Esophagus mucosa (tissue), 1 donor: Measurements from ENCODE around the gene PTPRN2. TPM values are rescaled to one million over a fixed set of nuclear protein-coding genes. Genes with fewer than 3 reads are reported as not detected.

Experiments
- ATAC-seq: fragments of 200-7000 bp; cut with Tn5 transposase; one replicate; pipeline ENCODE4 v1.9.1; 2020
- total RNA-seq: library from RNA; stranded (reverse); gene quantifications from one replicate; pipeline ENCODE4 v1.2.4, GENCODE V29; 2023
- donor health status: DM: yes; HTN: yes; CAD: no.

Gene PTPRN2
- total RNA-seq, 1 donor from 2014 or later: 0.44 TPM

DNA sequence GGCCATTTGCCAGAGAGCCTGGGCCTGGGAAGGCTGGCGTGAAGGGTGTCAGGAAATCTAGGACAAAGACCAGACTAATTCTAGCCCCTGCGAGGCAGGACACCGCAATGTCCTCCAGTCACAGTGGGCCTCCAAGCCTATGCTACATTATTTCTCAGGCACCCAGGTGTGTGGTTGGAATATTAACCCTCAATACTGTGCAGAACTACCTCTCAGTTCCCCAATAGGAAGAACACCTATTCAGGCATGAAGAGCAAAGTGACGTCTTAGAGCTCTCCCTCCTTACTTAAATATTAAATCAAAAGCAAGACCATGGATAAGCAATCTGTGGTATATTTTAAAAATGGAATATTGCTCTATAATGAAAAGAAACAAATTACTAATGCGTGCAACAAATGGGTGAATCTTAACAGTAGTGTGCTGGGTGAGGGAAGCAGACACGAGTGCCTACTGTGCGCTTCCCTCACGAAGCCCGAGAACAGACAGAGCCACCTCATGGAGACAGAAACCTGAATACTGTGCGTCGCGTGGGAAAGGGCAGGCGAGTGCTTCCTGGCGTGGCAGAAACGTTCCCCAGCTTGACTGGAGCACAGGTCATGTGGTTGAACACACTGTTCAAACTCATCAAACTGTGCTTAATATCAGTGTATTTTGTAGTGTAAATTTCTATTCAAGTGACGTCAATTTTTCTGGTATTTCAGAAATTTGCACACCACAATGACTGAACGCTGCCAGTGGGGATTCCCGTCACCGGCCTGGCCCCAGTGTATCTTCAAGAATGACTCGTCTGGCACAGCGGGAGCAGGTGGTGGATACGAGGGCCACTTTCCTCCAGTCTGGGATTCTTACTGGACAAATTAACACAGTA lies 15.5 kb upstream of the PTPRN2 start:
- ATAC-seq: no peak

DNA sequence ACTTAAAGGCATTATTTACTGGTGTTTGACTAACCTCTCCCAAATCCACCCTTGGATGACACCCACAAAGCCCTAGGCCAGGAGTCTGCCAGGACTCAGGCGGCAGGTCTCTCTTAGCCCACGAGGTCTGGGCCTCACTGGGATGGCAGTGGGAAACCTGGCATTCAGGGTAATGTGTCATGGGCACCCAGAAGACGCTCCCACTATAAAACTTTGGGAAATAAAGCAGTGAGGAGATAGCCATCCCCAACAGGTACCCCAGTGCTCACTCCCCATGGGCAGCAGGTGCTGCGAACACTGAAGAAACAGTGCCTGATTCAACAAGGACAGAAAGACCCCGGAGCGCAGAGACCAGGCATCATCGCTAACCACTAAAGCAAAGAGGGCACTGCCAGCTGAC lies 14.4 kb upstream of the PTPRN2 start:
- ATAC-seq: no peak

DNA sequence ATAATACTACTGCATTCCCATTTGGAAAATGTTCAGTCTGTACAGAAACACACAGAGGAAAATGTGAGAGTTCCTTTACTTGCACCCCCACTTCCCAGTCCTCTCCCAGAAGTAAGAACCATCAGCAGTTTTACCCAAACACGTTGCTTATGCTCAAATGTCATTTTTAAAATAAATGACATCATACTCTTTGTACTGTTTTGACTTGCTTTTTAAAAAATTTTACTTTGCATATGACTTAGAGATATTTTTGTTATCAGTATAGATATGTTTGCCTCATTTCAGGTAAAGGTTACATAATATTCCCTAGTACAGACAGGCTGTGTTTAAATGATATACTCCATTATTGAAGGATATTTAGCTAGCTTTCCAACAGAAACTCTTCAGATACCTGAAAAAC lies 13.5 kb upstream of the PTPRN2 start:
- no peak for ATAC-seq

DNA sequence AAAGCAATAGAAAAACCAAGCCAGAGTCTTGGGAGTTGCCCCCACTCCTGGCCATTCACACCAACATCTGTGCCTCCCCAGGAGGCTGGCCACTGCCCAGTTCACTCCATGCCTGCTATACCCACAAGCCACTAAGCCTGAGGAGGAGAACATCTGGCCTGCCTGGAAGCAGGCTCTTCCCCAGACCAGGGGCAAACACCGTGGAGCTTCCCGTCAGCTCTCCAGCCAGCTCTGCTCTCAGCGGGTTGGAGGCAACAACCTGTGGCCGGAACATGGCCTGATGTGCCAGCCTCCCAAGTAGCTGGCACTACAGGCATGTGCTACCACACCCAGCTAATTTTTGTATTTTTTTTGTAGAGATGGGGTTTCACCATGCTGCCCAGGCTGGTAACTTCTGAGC lies 9.1 kb upstream of the PTPRN2 start:
- ATAC-seq: no peak

DNA sequence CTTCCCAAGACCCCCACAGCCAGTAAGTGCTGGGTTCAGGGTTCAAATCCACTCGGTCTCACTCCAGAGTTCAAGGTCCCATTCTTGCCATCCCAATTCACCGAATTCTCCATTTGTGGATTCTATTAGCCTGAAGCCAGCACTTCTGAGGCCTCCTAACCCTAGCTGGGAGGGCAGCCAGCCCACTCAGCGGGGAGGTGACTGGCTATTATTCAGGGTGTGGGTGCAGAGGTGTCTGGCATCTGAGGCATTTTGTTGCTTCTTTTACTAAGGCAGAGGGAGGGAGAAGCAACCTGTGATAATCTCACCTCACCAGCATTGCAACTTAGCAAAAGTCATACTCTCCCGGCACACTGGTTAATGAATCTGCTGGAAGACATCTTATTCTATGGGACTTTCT lies 8.7 kb upstream of the PTPRN2 start:
- ATAC-seq: no peak

DNA sequence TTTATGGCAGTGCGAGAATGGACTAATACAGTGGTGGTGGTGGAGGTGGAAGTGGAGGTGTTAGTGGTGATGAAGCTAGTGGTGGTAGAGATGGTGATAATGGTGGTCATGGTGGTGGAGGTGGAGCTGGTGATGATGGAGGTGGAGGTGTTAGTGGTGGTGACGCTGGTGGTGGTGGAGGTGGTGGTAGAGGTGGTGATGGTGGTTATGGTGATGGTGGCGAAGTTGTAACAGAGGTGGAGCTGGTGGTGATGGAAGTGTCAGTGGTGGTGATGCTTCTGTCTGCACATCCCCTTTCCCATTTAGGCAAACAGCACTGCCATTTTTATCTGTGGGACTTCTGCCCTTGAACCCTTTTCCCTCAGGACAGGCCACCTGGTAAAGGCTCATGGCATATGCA lies 7.4 kb upstream of the PTPRN2 start:
- peak; percentile 97 for ATAC-seq

DNA sequence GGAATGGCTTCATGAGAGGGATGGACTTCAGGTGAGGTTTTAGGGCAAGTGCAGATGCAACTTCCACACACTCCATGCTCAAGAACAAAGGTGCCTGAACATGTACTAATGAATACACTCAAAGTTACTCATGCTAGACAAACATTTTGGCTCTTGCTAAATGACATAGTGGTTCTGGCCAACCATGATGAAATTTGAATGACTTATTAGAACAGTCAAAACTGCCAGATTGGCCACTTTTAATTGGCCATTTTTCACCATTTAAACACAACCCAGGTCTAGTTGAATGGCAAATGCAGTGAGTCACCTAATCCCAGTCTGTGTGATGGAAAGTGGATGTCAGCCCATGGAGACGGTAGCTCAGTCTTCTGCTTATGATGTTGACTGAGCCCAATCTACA lies 4.9 kb upstream of the PTPRN2 start:
- no peak for ATAC-seq

DNA sequence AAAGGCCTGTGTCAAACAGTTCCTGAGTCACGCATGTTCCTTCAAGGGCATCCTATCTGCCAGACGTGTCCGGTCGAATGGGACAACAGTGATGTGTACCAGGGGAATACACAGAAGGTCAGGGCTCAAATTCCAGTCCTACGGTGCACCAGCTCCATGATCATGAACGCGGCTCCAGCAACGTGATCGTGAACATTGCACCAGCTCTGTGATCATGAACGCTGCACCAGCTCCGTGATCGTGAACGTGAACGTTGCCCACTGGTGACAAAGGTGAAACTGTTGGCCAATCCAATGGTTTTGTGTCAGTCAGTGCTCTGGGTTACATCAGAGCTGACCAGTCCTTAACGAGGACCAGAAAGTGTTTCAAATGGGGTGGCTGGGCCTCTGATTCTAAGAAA lies 4.3 kb upstream of the PTPRN2 start:
- ATAC-seq: no peak

DNA sequence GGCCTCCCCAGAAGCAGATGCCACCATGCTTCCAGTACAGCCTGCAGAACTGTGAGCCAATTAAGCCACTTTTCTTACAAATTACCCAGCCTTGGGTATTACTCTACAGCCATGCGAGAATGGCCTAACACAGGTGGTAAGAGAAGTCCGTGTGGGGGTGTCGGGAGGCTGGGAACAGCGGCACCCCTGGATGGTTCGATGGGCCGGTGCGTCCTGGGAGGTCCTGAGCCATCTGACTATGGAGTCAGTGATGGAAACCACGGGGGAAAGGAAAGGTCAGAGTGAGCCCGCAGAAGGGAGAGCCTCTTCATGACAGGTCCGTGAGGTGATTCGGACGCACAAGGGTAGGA lies 2.5 kb upstream of the PTPRN2 start:
- ATAC-seq: no peak

DNA sequence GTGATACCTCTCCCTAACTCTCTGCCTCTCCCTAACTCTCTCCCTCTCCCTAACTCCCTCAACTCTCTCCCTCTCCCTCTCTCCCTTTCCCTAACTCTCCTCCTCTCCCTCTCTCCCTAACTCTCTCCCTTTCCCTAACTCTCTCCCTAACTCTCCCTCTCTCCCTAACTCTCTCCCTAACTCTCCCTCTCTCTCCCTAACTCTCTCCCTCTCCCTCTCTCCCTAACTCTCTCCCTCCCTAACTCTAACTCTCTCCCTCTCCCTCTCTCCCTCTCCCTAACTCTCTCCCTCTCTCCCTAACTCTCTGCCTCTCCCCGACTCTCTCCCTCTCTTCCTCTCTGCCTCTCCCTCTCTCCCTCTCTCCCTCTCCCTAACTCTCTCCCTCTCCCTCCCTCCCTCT lies 2.0 kb upstream of the PTPRN2 start:
- no peak for ATAC-seq

DNA sequence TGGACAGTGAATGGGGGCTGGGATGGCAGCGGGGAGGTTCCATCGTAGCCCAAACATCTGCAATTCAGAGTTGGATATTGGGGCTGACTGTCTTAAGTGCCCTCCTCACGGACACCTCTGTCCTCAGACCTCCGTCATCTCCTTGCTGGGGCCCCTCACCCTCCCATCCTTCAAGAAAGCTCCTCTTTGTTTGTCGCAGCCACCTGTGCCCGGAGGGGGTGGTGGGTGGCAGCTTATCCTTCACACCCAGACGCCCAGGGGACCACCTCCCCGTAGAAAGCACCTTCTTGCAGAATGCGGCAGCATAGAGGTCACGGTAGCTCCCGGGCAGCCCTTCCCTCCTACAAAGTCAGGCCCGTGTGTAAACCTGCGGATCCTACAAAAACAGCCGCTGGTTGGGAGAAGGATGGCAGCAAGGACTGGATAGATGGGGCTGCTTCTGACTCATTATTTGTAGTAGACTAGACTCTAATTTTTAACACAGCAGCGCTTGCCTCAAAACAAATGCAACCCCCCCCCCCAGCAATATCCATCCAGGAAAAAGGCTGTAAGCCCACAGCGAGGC lies 1.3 kb upstream of the PTPRN2 start:
- ATAC-seq: no peak

DNA sequence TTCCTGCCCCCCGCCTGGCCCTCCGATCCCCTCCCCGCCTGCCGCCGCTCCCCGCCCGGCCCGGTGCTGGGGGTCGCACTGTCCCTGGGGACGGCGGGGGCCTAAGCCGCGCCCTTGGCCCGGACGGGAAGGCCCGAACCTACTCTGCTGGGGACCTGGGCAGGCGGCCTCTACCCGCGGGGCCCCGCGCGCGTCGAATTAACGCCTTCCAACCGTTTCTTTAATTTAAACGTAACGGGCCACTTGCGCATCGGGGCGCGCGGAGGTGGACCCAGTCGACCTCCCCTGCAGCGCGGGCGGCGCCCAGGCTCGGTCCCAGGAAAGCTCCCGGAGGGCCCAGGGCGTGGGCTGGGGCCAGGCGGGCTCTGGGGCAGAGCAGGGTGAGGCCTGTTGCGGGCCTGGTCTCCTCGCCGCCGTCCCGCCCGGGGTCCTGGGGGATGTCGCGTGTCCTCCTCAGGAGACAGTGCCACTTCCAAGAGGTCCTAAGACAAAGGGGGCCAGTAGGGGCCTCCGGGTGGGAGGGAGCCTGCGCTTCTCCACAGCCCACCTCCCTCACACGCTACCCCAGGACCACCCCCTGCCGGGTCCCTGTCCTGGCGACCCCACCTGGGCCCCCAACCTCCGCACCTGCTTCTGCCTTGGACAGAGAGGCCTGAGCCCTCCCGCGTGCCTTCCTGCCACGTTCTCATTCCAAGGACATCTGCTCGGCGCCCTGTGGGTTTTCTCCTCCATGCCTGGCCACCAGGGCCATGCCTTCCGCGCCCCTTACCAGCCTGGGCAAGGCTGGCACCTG lies 658 bp upstream of the PTPRN2 start:
- no peak for ATAC-seq

DNA sequence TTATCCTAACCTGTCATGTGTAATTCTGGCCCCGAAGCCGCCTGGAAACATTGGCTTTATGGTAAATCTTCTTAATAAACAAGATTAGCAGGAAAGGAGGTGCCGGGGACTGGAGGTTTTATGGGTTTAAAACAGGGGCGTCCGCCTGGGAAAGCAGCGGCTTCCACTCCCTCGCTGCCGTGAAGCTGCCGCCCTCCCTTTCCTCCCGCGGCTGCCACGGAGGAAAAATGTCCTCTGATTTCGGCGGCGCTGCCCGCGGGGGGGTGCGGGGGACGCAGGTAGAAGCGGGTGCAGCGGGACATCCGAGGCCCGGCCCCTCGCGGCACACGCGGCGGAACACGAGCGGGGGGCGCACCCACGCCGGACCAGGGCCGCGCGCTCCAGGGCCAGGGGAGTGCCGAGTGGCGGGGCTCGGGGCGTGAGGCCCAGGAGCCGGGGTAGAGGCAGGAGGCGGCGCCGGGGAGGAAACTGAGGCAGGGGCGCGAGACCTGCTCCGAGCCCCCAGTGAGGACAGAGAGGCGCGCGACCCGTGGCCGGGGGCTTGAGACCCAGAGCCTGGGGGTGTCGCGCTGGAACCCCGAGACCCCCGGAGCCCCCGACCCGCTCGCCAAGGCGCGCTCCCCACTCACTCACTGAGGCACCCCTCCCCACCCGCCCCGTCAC lies 993 bp downstream of the PTPRN2 start:
- no peak for ATAC-seq

DNA sequence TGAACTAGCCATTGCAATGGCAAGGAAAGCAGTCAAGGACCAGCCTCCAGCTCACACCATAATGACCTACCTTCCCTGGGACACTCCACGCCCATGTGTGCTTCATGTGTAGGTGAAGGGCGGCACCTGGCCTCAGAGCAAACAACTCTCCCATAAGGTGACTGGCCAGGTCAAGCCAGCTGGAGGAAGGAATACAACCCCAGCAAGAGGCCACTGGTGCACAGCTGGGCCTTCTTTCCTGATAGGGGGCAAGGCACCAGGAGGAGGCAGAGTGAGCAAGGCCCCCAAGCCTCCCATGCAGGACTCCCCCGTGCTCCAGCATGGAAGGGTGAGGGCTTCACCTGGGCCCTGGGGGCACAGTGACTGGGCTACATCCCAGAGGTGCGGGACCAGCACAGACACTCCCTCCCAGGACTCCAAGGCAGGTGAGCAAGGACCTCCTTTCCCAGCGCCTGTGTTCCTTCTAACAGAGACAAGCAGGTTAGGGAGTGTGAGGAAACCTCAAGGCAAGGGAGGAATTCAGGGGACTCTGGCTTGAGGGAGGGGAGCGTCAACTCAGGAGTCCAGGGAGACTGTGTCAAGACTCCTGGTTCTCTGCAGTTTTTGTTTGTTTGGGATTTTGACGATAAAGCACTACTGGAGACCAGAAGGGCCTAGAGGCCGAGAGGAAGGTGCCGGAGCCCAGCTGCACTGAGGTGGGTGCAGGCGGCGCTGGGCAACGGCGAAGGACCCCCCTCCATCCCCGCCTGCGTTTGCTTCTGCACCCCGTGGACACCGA lies 1.7 kb downstream of the PTPRN2 start:
- ATAC-seq: peak; percentile 13

DNA sequence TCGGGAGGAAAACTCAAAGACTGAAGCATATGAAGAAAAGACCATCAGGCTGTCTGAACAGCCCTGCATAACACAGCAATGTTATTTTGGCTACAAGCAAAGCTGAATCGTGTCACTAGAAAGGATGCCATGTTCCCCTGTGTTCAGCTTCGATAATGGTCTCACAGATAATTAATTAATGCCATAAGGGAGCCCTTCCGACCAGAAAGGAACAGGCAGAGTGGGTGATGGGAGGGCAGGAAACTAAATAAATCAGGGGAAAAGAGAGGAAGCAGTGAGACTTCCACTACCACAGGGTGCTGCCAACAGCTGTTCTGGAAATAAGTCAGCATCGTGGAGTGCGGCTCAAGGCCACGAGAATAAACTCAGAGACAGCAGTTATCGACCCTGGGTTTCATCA lies 3.2 kb downstream of the PTPRN2 start:
- no peak for ATAC-seq

DNA sequence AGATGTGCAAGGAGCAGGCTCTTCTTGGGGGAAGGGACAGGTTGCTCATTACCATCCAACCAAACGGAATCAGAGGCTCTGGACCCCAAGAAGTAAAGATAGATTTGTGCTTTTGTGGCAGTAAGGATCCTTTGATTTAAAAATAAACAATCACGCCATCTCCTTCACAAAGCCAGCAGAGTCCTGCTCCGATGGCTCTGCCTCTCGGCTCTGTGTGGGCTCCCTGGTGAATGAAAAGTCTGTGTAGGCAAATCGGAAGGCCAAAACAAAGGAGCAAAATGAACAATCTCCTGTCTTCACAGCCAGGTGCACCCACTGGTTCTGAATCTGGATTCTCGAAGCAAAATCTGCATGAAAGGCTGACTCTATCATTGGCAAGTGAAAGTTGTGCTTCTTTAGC lies 3.8 kb downstream of the PTPRN2 start:
- no peak for ATAC-seq

DNA sequence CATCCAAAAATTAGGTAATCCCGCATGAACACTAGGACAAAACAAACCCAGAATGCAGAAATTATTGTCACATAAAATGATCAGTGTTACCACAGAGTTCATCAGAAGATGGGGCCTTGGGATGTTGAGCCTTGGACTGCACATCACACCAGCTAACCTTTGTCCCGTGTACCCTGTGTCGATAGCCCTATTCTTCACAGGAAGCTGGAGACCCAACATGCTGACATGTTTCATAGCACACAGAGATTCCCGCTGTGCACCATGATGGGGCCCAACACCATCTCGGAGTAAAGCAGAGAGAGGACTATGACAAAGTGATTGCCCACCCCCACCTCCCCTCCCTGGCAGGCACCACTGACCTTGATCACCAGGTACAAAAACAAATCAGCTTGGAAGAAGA lies 4.5 kb downstream of the PTPRN2 start:
- no peak for ATAC-seq

DNA sequence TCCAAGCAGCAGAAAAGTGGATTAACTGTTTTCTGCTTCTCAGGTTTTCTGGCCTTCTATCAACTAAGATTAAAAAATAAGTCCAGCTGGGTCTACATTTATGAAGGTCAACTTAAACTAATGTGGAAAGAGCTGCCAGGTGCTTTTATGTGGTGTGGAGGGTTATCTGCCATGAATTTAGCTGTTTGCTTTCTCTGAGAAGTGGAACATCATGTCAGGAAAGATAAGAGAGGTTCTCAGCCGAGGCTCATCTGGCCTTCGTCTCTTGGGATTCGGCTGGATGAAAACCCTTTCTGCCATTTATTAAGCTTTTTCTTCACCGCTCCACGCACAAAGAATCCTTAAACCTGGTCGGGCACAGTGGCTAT lies 5.5 kb downstream of the PTPRN2 start:
- ATAC-seq: no peak

DNA sequence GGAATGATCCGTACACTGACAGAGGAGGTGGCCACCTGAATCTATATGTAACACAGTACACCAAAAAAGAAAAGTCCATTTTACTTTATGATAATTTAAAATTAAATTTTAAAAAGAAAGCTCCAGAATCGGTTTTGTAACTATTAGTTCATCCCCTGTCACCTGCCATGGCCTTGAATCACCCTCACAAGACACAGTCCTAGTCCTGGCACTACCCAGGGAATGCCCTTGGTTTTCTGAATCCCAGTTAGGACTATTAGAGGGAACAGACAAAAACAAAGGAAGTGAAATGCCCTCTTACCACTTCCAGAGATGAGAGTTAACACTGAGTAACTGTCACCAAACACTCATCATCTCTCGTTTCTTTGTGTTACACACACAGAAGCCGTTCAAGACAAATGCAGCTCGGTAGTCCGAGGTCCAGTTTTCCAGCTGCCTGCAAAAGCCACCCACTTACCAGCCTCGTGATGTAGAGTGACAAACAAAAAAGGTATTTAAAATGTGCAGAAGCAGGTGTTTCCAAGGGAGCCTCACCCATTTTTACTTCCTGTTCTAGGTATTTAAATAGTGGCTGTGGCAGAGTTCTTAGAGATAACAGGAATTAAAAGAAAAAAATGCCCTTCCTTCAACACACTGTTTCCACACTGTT lies 6.1 kb downstream of the PTPRN2 start:
- peak; percentile 49 for ATAC-seq

DNA sequence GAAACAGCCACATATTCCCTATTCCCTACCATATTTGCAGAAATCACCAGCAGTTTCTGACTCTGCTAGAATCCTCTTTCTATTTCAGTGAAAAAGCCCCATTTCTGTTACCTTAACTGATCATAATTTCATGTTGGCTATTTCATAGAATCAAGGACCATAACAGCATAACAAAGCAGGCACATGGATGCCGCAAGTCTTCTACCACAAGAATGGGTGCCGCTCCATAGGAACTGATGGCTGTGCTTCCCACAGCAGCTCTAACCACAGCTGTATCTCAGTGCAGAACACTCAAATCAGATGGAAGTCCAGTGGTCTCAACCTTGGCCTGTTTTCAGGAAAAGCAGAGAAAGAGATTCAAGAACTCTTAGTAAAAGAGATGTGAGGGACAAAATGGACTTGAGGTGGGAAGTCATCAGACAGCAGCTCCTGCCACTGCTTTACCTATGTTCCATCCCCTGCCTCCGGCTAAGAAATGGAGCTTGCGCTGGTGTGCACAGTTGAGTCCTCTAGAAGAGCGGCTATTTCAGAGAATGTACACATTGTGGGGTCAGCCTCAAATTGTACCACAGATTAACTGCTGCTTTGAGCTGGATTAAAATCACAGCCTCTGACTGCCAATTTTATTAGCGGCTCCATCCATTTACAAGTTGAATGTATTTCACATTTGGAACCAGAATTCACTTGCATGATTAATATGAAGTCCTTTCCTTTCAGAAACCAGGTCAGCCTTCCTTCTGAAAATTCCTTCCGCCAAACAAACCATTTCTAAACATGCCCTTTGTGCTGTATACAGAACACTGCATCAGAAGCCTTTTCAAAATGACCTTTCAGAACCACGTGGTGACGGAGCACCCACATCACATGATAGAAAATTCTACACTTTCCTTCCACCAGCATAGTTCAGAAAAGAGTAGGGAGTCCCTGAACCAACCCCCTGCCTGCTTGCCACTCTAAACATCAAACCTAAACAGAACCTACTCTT lies 7.7 kb downstream of the PTPRN2 start:
- no peak for ATAC-seq
